SK-N-SH (cell line): ENCODE data around the gene DTX2.
"Not testable (repeated sequence)": the region's sequence is repeated elsewhere in the genome, so short reads cannot be mapped to it uniquely, and the experiment has no call there.

ENCODE experiments used
- CTCF ChIP-seq: fragments of 200-600 bp; sonication (generic); IDR thresholded peaks from 2 replicates; pipeline ENCODE4 v1.6.1; 2017; ENCODE audit warnings: antibody characterized with exemption, mild to moderate bottlenecking, moderate library complexity
- GABPA ChIP-seq: IDR thresholded peaks from 2 replicates; pipeline ENCODE4 v1.4.0; 2012; ENCODE audit warnings: low read depth, mild to moderate bottlenecking
- JUND ChIP-seq: IDR thresholded peaks from 2 replicates; pipeline ENCODE4 v1.4.0; 2012
- POLR2AphosphoS5 ChIP-seq: IDR thresholded peaks from 2 replicates; pipeline ENCODE4 v1.6.1; 2012; ENCODE audit warnings: low read depth, low read length
- RCOR1 ChIP-seq: fragments of 150-350 bp; IDR thresholded peaks from 2 replicates; pipeline ENCODE4 v1.6.1; 2017; ENCODE audit warnings: antibody characterized with exemption, low read length
- RFX5 ChIP-seq: IDR thresholded peaks from 2 replicates; pipeline ENCODE4 v1.6.1; 2012; ENCODE audit warnings: mild to moderate bottlenecking, improper control_type of control experiment, low read length
- SMC3 ChIP-seq: IDR thresholded peaks from 2 replicates; pipeline ENCODE4 v1.6.1; 2012; ENCODE audit warnings: low read depth, low read length, improper control_type of control experiment
- TAF1 ChIP-seq: IDR thresholded peaks from 2 replicates; pipeline ENCODE4 v1.6.1; 2012; ENCODE audit warnings: low read depth, mild to moderate bottlenecking, low read length, moderate library complexity, borderline replicate concordance
- ZBTB33 ChIP-seq: IDR thresholded peaks from 2 replicates; pipeline ENCODE4 v1.4.0; 2012; ENCODE audit warnings: low read depth, borderline replicate concordance
- TF ChIP-seq, protein P1 (sequence below): IDR thresholded peaks from 2 replicates; pipeline ENCODE4 v1.4.0; 2012; ENCODE audit warnings: low read depth
- TF ChIP-seq, protein P2 (sequence below): IDR thresholded peaks from 2 replicates; pipeline ENCODE4 v1.6.1; 2012; ENCODE audit warnings: mild to moderate bottlenecking, low read depth, low read length, moderate library complexity

GRCh38 chr7:76480403-76481253, 19.1 kb downstream of the DTX2 start:
- not testable (repeated sequence) for TF ChIP-seq RFX5, CTCF, GABPA, JUND, RCOR1, POLR2AphosphoS5, SMC3, ZBTB33, TAF1
- TF ChIP-seq, protein P1, sequence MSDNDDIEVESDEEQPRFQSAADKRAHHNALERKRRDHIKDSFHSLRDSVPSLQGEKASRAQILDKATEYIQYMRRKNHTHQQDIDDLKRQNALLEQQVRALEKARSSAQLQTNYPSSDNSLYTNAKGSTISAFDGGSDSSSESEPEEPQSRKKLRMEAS: not testable (repeated sequence)
- TF ChIP-seq, protein P2, sequence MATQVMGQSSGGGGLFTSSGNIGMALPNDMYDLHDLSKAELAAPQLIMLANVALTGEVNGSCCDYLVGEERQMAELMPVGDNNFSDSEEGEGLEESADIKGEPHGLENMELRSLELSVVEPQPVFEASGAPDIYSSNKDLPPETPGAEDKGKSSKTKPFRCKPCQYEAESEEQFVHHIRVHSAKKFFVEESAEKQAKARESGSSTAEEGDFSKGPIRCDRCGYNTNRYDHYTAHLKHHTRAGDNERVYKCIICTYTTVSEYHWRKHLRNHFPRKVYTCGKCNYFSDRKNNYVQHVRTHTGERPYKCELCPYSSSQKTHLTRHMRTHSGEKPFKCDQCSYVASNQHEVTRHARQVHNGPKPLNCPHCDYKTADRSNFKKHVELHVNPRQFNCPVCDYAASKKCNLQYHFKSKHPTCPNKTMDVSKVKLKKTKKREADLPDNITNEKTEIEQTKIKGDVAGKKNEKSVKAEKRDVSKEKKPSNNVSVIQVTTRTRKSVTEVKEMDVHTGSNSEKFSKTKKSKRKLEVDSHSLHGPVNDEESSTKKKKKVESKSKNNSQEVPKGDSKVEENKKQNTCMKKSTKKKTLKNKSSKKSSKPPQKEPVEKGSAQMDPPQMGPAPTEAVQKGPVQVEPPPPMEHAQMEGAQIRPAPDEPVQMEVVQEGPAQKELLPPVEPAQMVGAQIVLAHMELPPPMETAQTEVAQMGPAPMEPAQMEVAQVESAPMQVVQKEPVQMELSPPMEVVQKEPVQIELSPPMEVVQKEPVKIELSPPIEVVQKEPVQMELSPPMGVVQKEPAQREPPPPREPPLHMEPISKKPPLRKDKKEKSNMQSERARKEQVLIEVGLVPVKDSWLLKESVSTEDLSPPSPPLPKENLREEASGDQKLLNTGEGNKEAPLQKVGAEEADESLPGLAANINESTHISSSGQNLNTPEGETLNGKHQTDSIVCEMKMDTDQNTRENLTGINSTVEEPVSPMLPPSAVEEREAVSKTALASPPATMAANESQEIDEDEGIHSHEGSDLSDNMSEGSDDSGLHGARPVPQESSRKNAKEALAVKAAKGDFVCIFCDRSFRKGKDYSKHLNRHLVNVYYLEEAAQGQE: not testable (repeated sequence)
